Measurements from ENCODE around the gene CYP26C1.
A peak's percentile ranks its signal among the peaks of the same experiment; 100 is the strongest.

CYP26C1 gene, protein sequence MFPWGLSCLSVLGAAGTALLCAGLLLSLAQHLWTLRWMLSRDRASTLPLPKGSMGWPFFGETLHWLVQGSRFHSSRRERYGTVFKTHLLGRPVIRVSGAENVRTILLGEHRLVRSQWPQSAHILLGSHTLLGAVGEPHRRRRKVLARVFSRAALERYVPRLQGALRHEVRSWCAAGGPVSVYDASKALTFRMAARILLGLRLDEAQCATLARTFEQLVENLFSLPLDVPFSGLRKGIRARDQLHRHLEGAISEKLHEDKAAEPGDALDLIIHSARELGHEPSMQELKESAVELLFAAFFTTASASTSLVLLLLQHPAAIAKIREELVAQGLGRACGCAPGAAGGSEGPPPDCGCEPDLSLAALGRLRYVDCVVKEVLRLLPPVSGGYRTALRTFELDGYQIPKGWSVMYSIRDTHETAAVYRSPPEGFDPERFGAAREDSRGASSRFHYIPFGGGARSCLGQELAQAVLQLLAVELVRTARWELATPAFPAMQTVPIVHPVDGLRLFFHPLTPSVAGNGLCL

DNA sequence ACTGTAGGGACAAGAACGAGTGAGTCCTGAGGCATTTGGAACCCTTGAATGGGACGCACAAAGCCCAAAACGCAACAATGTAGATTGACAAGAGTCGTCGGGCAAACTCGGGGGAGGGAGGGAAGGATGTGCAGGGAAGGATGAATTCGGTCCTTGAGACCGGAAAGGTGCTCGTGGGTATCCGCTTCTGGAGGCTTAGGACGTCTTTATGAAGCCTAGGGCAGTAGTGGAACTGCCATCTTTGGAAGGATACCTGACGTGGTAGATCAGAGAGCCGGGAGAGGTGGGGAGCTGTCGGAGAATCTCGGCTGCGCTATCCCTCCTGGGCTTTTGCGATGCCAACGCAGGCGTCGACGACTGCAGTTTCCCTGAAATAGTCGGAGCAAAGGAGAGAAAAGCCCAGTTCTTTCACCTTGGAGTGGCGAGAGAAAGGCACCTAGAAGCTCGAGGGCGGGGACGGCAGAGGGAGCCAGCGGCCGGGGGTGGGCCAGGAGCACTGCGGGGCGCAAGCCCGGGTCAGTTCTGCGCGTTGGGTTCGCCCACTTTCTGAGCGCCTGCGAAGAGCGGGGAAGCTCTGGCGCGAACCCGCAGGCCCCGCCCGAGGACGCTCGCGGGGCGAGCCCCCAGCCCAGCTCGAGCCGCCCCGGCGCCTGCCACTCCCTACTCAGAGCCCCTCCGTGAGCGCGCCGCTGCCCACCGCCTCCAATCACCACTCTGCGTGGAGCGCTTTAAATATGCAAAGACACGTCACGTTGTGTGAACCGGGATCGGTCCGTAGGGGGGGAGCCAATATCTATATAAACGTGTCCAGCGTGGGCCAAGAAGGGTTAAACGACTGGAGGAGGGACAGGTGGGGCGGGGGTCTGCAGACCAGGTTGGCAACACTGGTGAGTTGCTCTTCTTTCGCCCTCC is at the start of gene CYP26C1:
CYP26C1 (plus strand) TSS at position 824 of the 912 bp plus-strand sequence. CDS start 466 bp downstream, outside the sequence.
- no peak for DNase-seq

DNA sequence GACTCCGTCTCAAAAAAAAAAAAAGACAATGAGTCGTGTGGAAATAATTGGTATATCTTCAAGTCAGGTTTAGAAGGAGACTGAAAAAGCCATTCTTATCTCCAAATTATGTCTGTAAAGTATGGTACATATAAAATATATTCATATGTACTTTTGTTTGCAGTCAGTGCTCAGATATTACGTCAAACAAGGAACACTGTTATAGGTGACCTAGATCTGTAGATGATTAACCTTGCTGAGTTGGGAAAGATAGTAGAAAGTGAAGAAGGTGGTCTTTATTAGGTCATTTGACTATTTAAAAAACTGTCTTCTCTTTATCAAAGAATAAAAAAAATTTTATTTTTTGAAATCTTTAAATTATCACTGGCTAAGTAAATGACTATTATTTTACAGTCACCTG is 44.9 kb upstream of the CYP26C1 start:
- DNase-seq: no peak

DNA sequence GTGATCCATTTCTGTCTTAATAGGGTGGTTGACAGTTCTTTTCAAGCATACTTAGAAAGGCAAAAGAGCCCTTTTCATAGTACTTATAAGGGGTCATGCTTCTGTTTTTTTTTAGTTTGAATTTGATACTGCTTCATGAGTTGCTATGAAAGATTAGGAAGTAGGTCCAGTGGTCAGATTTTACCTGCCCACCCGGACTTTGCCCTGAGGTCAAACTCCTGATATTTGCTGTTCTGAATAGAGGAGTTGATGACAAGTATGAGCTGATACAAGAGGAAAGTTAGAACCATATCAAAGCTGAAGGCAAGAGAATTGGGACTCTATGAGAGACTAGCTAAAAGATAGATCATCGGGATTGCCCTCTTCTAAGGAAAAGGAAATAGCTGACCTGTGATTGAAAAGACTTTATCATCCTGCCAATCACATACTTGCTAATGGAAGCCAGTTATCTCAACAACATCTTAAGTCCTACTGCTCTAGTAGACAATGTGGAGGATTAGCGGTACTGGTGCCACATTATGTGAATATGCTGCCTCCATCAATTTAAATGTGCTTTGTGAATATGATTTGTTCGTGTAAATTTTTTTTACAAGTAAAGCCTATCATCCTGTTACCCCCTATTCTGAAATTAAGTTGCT is 37.5 kb upstream of the CYP26C1 start:
- no peak for DNase-seq

DNA sequence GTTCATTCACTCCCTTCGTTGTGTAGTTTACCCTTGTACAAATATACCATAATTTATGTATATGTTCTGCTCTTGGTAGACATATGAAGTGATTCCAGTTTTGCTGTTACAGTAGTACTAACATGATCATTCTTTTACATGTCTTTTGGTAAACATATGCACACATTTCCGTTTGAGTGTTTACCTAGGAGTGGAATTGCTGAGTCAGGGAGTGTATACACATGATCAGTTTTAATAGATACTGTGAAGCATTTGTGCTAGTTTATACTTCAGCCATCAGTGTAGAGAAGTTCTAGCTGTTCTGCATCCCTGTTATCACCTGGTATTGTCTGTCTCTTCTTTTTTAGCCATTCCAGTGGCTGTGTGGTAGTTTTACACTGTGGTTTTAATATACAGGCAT is 34.5 kb upstream of the CYP26C1 start:
- DNase-seq: no peak

DNA sequence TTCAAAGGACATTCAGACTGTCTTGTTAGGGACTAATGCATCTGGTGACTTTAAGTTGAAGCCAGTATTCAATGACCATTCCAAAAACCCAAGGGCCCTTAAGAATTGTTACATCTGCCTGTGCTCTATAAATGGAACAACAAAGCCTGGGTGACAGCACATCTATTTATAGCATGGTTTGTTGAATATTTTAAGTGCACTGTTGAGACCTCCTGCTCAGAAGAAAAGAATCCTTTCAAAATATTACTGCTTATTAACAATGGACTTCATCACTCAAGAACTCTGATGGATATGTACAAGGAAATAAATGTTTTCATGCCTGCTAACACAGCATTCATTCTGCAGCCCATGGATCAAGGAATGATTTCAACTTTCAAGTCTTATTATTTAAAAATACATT is 33.1 kb upstream of the CYP26C1 start:
- no peak for DNase-seq

DNA sequence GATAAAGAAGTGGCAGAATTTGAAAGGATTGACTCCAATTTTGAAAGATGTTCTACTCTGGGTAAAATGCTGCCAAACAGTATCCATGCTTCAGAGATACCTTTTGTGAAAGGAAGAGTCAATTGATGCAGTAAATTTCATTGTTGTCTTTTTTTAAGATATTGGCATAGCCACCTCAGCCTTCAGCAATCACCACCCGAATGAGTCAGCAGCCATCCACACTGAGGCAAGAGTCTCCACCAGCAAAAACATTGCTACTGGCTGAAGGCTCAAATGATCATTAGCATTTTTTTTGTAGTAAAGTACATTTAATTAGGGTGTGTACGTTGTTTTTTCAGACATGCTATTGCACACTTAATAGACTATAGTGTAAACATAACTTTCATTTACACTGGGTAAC is 31.7 kb upstream of the CYP26C1 start:
- DNase-seq: no peak

DNA sequence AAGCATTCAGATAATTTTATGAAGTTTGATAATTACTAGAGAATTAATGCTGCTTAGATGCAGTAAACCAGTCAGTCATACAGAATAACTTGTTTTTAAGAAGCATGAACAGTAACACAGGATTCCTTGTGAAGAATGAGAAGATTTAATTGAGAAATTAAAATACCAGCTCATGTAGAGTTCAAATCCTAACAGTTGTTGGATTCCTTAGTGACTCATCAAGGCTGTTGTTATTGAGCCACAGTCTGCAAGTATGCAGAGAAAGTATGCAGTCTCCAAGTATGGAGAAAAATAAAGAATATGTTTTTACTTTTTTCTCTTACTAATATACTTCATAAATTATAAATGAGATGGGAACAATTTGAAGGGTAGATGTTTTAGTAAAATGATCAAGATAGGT is 30.2 kb upstream of the CYP26C1 start:
- no peak for DNase-seq

DNA sequence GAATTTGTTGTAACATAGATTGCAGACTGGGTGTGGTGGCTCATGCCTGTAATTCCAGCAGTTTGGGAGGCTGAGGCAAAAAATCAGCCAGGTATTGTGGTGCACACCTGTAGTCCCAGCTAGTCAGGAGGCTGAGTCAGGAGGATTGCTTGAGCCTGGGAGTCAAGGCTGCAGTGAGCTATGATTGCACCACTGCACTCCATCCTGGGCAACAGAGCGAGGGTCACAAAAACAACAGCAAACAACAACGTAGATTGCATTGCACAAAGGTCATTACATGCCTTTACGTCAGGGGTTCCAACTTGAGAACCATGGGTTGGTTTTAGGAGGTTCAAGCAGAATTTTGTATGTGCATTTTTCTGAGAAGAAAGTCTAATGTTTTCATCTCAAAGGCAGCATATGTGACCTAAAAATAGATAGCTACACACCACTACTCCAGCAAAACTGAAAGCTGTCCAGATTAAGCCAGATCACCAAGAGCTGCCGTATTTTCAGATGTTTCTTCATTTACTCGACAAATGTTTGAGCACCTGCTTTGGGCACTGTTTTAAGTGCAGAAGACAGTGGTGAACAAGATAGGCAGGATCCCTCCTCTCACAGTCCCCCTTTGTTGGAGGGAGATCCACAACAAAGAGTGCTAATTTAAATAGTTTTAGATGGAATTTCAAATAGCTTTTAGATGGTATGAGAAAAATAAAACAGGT is 28.3 kb upstream of the CYP26C1 start:
- DNase-seq: no peak

DNA sequence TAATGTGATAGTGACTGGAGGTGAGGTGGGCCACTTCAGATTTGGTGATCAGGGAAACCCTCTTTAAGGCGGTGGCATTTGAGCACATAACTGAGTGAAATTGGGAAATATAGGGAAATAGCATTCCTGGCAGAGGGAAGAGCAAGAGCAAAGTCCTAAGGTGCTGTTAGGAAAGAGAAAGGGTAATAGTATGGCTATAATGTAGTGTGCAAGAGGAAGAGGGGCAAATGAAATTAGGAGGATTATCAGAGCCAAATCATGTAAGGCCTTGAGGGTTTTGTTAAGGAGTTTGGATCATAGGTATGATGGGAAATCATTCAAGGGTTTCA is 27.8 kb upstream of the CYP26C1 start:
- DNase-seq: no peak

DNA sequence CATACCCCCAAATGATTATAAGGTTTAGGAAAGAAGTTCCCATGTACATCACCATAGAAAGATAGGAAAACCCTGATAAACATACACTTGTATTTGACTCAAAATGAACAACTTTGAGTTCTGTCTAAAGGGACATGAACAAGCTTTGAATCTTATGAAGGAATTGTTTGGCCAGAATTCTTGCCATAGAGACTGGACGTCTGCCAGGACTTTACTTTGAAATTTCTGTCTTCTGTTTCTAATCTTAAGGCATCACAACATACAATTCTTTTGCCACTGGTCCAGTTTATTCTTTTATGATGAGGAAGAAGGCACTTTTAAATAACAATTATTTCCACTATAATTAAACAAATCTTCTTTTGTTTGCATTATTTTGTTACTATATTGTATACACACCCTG is 26.2 kb upstream of the CYP26C1 start:
- DNase-seq: no peak

DNA sequence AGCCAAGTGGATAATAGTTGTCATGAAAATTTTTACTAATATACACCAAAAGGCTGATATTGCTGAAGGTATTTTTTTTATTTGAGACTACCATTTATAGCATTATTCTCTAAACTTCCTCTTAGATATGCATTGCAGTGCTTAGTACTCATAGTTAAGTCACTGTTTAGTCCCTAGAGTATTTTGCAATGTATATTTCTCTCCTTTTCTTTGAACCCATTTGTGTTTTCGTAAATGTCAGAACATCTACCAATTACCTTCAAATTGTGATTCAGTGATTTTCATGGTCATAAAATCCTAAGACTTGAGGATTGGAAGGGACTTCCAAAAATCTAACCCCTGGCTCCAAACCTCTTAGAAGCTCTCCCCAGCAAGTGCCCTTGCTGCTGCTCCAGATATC is 21.5 kb upstream of the CYP26C1 start:
- no peak for DNase-seq

DNA sequence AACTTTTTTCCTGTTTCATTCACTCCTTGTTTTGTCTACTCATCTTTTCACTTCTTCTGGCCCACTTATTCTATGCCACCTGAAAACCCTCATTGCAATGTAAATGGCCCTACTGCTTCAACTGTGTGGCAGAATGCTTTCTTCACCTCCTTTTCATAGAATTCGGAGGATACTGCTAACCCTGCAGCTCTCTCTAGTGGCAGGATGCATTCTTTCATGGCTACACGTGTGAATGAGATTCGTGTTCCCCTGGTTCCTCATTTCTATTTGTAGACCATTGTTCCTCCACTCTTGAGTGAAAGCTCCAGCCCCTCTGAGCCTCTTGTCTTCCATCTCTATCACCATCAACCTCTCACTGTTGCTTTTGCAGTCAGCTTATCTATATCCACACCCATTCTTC is 20.9 kb upstream of the CYP26C1 start:
- no peak for DNase-seq

DNA sequence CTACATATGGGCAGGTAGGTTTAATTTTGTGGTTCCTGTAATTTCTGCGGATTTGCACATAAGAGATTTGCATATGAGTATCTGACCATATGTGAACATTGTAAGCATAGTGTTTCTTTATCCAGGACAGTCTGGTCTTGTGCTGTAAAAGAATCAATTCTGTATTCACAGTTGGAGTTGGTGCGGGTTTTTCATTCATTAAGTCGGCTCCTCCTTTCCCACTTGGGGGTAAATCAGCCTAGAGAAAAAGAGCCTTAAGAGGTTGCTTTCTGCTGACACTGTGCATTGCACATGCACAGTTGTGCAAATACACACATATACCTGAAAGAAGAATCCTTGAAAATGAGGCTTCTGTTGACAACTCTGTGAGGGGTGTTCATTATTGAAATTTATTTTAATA is 6.1 kb upstream of the CYP26C1 start:
- DNase-seq: no peak

DNA sequence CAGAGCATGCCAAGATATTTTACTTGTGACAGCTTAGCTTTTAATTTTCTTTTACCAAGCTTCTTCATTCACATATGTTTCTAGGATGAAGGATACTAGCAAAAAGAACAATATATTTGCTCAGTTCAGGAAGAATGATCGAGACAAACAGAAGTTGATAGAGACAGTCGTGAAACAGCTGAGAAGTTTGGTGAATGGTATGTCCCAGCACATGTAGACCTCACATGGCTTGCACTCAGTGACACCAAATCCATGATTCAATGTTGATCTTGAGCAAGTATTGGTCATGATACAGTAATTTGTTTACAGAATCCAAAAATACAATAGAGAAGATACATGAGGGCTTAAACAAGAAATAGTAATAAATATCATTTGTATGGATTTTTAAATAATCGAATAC is 2.5 kb upstream of the CYP26C1 start:
- no peak for DNase-seq

DNA sequence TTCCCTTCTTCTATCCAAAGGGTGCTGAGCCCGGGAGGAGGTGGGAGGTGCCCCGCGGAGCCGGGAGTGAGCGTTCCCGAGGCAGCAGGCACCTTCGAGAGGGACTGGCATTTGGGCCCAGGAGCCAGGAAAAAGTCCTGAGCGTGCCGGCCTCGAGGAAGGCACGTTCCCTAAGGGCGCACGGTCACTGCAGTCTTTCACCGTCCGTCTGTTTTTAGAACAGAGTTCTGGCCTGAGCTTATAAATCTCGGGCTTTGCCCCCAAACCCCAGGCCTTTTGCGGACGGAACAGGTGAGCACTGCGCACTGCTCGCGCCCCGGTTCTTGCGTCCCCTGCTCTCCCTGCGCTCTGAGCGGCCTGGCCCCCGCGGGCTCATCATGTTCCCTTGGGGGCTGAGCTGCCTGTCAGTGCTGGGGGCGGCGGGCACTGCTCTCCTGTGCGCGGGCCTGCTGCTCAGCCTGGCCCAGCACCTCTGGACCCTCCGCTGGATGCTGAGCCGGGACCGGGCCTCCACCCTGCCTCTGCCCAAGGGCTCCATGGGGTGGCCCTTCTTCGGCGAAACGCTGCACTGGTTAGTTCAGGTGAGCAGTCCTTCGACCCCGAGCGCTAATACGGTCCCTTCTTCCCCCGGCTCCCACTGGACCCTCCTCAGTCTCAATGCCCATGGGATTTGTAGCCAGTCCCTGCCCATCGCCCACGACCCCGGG is 442 bp downstream of the CYP26C1 start:
- DNase-seq: no peak

DNA sequence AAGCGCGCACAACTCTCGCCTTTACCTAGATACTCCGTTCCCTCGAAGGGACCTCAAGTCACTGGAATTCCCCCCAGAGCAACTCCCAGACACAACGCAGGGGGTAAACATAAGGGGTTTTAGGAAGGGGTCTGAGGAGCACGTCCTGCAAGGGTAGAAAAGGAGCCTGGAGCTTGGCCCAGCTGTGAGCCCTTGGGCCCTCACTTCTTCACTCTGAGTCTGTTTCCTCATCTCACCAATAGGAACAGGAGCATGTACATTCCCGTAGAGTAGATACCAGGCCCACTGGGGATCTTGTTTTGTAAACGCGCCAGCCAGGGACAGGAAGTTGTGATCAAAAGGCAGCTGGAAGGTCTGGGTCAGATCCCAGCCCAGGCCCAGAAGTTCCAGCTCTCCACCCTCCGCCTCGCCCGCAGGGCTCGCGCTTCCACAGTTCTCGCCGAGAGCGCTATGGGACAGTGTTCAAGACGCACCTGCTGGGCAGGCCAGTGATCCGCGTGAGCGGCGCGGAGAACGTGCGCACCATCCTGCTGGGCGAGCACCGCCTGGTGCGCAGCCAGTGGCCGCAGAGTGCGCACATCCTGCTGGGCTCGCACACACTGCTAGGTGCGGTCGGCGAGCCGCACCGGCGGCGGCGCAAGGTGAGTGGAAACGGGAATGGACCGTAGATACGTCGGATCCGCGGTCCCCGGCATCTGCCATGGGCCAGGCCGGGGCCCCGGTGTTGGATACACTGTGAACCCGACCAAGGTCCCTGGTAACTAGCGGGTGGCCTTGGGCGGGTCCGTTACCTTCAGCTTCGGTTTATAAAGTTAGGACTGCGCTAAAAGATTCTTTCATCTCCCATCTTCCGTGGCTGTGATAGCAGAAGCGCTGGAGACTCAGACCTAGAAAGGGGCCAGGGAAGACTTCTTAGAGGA is 1.3 kb downstream of the CYP26C1 start:
- DNase-seq: no peak

DNA sequence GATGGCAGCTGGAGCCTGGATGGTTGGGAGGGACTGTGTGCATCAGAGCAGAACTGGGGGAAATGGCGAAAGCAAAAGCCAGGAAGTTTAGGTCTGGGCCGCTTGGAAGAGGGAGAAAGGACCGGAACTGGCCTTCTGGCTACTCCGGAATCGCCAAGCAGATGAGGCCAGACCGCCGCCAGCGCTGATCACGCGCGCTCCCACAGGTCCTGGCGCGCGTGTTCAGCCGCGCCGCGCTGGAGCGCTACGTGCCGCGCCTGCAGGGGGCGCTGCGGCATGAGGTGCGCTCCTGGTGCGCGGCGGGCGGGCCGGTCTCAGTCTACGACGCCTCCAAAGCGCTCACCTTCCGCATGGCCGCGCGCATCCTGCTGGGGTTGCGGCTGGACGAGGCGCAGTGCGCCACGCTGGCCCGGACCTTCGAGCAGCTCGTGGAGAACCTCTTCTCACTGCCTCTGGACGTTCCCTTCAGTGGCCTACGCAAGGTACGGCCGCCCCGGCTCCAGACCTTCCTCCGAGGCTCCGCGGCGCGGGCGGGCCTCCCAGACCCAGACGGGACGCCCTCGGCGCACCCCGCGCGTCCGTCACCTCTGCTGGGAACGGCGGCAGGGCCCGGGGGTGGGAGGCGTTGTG is 2.0 kb downstream of the CYP26C1 start:
- DNase-seq: peak in 1 of 2 donors; percentile 6

DNA sequence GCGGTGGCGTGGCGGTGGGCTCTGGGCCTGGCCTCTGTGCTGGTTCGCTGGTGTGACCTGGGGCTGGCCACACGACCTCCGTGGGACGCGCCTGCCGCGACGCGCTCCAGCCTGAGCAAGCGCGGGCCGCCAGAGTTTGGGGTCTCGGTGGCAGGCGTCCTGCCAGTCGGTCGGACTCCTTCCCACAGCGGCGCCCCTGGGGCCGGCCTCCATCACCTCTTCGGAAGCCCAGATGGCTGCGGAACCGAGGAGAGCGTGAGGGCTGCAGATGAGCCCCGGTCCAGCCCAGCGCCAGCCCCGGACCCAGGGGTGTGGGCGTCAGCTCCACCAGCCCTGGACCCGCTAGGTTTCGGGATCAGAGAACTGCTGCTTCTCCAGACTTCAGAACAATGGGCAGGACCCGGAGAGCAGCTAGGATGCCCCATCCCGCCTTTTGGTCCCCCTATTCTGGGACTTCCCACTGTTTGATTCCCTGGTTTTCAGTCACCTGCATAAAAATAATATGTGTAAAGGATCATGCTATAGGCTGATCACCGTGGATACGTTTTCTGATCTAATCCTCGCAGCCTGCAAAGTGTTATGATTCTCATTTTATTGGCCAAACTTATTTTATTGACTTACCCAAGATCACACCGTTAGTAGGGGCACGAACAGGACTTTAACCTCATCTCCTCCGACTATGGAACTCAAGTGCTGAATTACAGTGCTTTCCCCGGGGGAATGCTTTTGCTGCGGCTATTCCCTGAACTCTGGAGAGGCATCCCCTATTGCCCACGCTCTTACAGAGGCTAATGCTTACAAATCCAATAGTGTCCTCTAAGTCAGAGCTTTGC is 2.8 kb downstream of the CYP26C1 start:
- no peak for DNase-seq

DNA sequence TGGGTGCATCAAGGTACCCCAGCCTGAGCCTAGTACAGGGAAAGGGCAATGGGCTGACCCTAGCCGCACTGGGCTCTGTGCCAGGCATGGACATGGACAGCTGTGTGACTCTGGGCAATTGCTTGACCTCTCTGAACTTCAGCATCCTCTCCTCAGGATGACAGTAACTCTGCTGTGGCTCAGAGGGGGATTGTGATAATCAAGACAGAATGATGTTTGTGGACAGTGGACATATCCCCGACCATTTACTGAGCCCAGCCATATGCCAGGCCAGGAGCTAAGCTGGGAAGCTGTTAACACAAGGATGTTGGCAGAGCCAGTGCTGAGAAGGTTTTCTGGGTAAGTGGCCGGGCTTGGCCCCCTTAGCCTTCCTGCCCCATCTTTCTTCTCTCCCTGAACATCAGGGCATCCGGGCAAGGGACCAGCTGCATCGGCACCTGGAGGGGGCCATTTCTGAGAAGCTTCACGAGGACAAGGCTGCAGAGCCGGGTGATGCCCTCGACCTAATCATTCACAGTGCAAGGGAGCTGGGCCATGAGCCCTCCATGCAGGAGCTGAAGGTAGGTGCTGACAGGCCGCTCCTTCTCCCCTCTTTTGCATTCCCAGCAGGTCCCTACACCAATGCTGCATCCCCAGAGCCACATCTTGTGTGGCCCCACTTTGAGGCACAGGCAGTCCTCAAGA is 3.5 kb downstream of the CYP26C1 start:
- DNase-seq: no peak

Measured in activated CD4-positive, alpha-beta T cell treated with anti-CD3 and anti-CD28 coated beads for 4 hours (primary cell).